Motor neuron (in vitro differentiated cells): ENCODE data around the gene COL23A1. TPM values are rescaled to one million over a fixed set of nuclear protein-coding genes. Genes with fewer than 3 reads are reported as not detected.
A peak's percentile ranks its signal among the peaks of the same experiment; 100 is the strongest.

Source experiments
- ATAC-seq, 8 experiments: fragments of 200-7000 bp; cut with Tn5 transposase; replicated peaks in 6 of 8; 2 replicates each; pipeline ENCODE4 v1.8.0; 2021; ENCODE audit warnings: mild to moderate bottlenecking in 8 of 8, moderate library complexity in 8 of 8
- H3K27ac ChIP-seq, 2 donors: fragments of 250-450 bp; sonication (Bioruptor Pico); 2 replicates each; pipeline ENCODE4 v1.9.0; 2021; ENCODE audit warnings: antibody characterized with exemption in 2 of 2, mild to moderate bottlenecking in 2 of 2, moderate library complexity in 1 of 2
- H3K4me1 ChIP-seq, 2 donors: fragments of 250-450 bp; sonication (Bioruptor Pico); replicated peaks in 1 of 2; 2 replicates each; pipeline ENCODE4 v1.6.1; 2021; ENCODE audit warnings: antibody characterized with exemption in 2 of 2, mild to moderate bottlenecking in 2 of 2, moderate library complexity in 1 of 2
- H3K4me3 ChIP-seq, 5 donors: fragments of 250-450 bp; sonication (Bioruptor Pico); 2 replicates each; pipeline ENCODE4 v1.9.0; 2021; ENCODE audit warnings: antibody characterized with exemption in 5 of 5, mild to moderate bottlenecking in 5 of 5, moderate library complexity in 4 of 5
- WGBS, 10 experiments: fragments of 450-650 bp; shearing (Covaris generic); methylation state at CpG; one replicate each; pipeline ENCODE4 v1.0.0; 2022; 5-methylcytosine and 5-hydroxymethylcytosine counted together
- in situ Hi-C, 9 experiments: fragments of 400-800 bp; cut with MboI; loops; one replicate each; pipeline ENCODE4 v1.15.0; 2021; ENCODE audit warnings: low sequenced_read_pairs in 9 of 9, low pct_unique_long_range_greater_than_20kb in 2 of 9; ENCODE audit not compliant: unreplicated experiment in 9 of 9
- total RNA-seq, 8 experiments: library from RNA; unstranded; fragments of 300-600 nt; gene quantifications; 2 replicates each; pipeline versions ENCODE4 v1.2.3 to v1.2.4, GENCODE V29; 2022

COL23A1 gene
- total RNA-seq, 8 experiments from 2014 or later = 0.10 to 10.8 (median 0.20) TPM

DNA sequence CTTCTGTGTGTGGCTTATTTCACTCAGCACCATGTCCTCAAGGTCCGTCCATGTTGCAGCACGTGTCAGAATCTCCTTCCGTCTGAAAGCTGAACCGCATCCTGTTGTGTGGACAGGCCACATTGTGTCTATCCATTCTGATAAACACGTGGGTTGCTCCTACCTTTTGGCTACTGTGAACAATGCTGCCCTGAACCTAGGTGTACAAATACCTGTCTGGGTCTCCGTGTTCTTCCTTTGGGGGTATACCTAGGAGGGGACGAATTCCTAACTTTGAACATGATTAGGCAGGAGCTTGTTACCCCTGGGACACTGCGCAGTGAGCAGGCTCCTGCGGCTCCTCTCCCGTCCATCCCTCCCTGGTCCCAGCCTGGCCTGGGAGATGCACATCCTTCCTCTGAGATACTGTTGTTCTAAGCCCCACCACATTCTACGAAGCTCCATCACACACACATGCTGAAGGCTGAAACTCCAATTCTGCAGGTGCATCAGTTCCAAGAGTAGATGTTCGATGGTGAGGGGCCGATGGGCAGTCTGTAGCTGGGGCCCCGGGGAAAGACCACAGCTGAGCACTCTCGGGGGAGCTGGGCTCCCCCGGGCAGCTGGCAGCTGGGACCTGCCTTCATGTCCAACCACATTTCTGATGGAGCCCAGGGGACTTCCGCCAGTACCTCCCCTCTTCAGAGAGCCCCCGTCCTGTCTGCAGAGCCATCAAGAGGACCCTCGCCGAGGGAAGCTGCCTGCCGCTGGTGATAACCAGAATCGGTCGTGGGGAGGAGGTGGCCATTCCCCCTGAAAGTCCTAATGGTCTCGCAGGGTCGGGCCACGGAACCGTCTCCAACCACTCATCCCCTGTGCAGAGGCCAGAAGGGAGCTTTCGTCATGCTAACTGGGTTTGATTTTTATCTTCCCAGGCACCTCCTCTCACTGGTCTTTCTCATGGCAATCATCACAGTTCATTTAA, 120.9 kb downstream of the COL23A1 start:
- H3K4me1 ChIP-seq = peaks cover 20 to 33% of the 10 kb centered on the region in 2 donors
- no peak for ATAC-seq
- H3K27ac ChIP-seq = no peak overlapping the region
- 73 to 100% (median 90%) methylated on average over 2 to 13 of the region's 28 CpGs; no CpG with 5 or more reads in 1 of the 10 experiments for WGBS, 10 experiments
- in situ Hi-C loops = no loop called here
- no peak overlapping the region for H3K4me3 ChIP-seq

DNA sequence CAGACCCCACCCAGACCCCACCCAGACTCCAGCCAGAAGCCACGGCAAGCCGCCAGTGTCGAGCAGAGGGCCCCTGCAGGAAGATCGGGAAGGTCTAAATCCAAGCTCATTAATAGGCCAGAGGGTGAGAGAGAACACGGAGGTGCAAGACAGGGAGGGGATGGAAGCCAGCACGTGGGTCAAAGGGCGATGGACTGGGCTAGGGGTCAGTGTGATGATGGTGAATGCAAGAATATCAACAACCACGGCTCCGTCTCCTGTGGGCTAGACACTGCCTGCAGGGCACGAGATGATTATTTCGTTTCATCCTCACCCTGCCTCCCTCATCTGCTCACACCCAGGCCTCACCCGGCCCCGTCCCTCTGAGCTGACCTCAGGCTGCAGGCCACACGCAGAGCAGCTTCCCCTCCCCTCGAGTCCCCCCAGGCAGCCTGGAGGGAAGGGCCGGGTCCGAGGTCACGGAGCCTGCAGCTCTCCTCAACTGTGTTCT, 122.0 kb downstream of the COL23A1 start:
- in situ Hi-C loops = no loop called here
- H3K4me1 ChIP-seq = peaks cover 20 to 26% of the 10 kb centered on the region in 2 donors
- 0 to 73% (median 40%) methylated on average over 1 to 3 of the region's 18 CpGs; no CpG with 5 or more reads in 5 of the 10 experiments for WGBS, 10 experiments
- ATAC-seq = peak in 3 of 8 experiments; percentile 16 to 67 (median 31)
- H3K27ac ChIP-seq = no peak overlapping the region
- H3K4me3 ChIP-seq = no peak overlapping the region

- peaks cover 20 to 28% of the 10 kb centered on the region in 2 donors for H3K4me1 ChIP-seq
- peak in 7 of 8 experiments; percentile 59 to 83 (median 74) for ATAC-seq
- WGBS, 10 experiments = 2 to 87% (median 43%) methylated on average over 1 to 12 of the region's 19 CpGs; no CpG with 5 or more reads in 2 of the 10 experiments
- no peak overlapping the region for H3K4me3 ChIP-seq
- peak overlapping the region in 1 of 2 donors; percentile 35 for H3K27ac ChIP-seq
- in situ Hi-C loops = no loop called here
Measured at GRCh38 chr5:178467568-178468195, 122.5 kb downstream of the COL23A1 start.

GRCh38 chr5:178467205-178467567, 123.0 kb downstream of the COL23A1 start:
- 0 to 81% (median 23%) methylated on average over 1 to 3 of the region's 7 CpGs; no CpG with 5 or more reads in 5 of the 10 experiments for WGBS, 10 experiments
- H3K27ac ChIP-seq = peak overlapping the region in 1 of 2 donors; percentile 35
- H3K4me3 ChIP-seq = no peak overlapping the region
- ATAC-seq = peak in 3 of 8 experiments; percentile 15 to 28 (median 26)
- H3K4me1 ChIP-seq = peaks cover 20 to 33% of the 10 kb centered on the region in 2 donors
- in situ Hi-C loops = no loop called here

GRCh38 chr5:178466342-178466741, 123.9 kb downstream of the COL23A1 start:
- no peak overlapping the region for H3K27ac ChIP-seq
- H3K4me3 ChIP-seq = no peak overlapping the region
- H3K4me1 ChIP-seq = peaks cover 20 to 38% of the 10 kb centered on the region in 2 donors
- no peak for ATAC-seq
- in situ Hi-C loops = no loop called here
- WGBS, 10 experiments = 70 to 100% (median 96%) methylated on average over 1 to 4 of the region's 6 CpGs; no CpG with 5 or more reads in 5 of the 10 experiments

DNA sequence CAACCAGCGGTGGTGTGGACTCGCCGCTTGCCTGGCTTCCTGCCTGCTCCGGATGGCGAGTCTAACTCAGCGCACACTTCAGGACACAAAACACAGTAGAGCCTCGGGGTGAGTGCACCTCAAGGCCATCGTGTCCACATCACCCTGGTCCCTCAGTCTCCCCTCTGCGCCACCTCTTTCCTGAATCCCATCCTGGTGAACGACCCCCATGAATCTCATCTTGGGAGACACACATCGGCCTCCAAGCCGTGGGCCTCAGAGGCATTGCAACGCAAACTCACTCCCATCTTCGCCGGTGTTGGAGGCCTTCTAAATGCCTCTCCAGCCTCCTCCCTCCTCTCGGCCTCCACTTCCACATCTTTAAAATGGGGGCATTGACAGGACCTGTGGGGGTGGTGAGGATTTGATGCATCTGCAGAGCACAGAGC, 124.3 kb downstream of the COL23A1 start:
- no peak overlapping the region for H3K4me3 ChIP-seq
- WGBS, 10 experiments = 40 to 97% (median 90%) methylated on average over 1 to 7 of the region's 16 CpGs; no CpG with 5 or more reads in 5 of the 10 experiments
- ATAC-seq = no peak
- no peak overlapping the region for H3K27ac ChIP-seq
- peaks cover 20 to 38% of the 10 kb centered on the region in 2 donors for H3K4me1 ChIP-seq
- in situ Hi-C loops = no loop called here

DNA sequence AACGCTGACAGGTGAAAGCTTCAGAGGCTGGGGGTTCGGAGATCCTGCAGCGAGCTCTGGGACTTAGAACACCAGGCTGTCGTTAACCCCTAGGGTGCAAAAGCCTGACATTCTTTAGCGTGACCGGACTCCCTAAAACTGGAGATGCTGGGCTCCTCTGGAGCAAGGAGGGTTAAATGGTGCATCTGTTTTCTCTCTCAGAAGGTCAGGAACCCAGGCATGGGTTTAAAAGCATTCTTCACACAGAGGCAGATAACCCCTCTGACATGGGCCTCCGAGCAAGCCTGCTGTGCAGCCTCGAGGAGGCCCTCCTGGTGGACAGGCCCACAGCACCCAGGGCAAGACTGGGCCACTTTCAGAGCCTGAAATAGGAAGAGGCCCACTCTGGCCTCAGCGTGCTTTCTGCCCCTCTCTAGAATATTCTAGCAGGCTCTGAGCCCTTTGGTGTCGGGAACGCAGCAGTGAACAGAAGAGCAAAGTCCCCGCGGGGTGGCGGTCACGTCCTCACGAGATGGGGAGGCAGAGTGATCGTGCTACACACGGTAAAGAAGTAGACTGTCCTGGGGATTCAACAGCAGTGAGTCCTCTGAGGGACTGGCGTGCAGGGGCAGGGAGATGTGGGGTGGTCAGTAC, 124.8 kb downstream of the COL23A1 start:
- H3K27ac ChIP-seq = peak overlapping the region in 1 of 2 donors; percentile 52

GRCh38 chr5:178464431-178465048, 125.7 kb downstream of the COL23A1 start:
- no peak overlapping the region for H3K27ac ChIP-seq
- ATAC-seq = no peak
- peaks cover 20 to 38% of the 10 kb centered on the region in 2 donors for H3K4me1 ChIP-seq
- in situ Hi-C loops = no loop called here
- 20 to 100% (median 72%) methylated on average over 1 to 14 of the region's 14 CpGs for WGBS, 10 experiments
- no peak overlapping the region for H3K4me3 ChIP-seq

More for the DNA sequence above, 124.8 kb downstream of the COL23A1 start:
- in situ Hi-C loops = no loop called here
- Histone ChIP-seq H3K4me3 (no peak overlapping the region), H3K4me1 (peaks cover 20 to 38% of the 10 kb centered on the region in 2 donors)
- 40 to 100% (median 73%) methylated on average over 1 to 14 of the region's 19 CpGs; no CpG with 5 or more reads in 4 of the 10 experiments for WGBS, 10 experiments
- no peak for ATAC-seq

DNA sequence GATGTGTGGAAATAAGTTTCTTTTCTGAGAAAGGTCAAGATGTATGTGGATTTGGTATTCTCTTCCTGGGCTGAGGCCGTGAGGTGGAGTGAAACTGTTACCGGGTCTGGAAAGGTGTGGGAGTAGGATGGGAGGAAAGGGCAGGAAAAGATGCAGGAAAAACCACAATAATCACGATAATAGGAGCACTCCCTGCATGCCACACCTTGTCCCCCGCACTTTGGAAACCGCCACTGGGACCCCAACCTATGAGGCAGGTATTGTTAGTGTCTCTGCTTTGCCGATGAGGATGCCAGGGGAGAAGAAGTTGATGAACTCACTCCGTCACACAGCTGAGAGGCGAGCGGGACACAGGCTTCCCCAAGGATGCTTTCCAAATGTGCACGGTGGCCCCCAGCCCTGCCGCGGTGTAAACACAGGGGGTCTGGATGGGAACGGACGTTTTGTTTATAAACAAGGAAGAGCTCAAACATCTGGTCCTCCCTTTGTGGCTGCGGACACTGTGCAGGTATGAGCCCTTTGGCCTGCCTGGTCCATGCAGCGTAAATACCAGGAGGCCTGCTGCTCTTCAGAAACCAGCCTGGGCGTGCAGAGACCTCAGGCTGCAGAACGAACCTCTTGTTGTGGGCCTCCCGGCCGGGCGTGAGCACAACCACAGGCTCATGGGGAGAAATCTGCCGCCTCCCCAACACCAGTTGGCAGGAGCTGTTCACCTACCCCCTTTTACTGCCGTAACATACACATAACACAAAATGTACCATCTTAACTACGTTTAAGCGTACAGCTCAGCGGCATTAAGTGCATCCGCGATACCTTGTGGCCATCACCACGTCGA, 126.7 kb downstream of the COL23A1 start:
- WGBS, 10 experiments = 64 to 100% (median 93%) methylated on average over 3 to 20 of the region's 30 CpGs; no CpG with 5 or more reads in 2 of the 10 experiments
- Histone ChIP-seq H3K27ac (no peak overlapping the region), H3K4me3 (no peak overlapping the region), H3K4me1 (peaks cover 20 to 38% of the 10 kb centered on the region in 2 donors)
- ATAC-seq = no peak
- in situ Hi-C loops = no loop called here

- in situ Hi-C loops = no loop called here
Measured at GRCh38 chr5:178462816-178463215, 127.4 kb downstream of the COL23A1 start.

DNA sequence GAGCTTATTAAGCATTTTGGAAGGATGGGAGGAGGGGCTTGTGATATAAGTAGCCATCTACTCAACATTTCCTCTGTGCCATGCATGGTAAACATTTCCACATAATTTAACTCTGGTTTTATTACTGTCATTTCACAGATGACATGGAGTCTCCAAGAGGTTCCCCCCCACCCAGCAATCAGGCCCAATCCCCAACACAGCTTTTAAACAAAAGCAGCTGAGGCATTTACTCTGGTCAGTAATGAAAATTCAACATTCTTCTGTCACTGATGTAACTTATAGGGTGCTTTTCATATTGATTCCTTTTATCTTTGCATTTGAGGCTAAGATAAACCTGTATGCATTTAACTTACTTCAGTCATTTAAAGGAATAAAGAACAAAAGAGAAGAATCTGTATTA, 128.1 kb downstream of the COL23A1 start:
- Histone ChIP-seq H3K27ac (no peak overlapping the region), H3K4me3 (no peak overlapping the region), H3K4me1 (peaks cover 11 to 24% of the 10 kb centered on the region in 2 donors)
- ATAC-seq = peak in 1 of 8 experiments; percentile 17
- in situ Hi-C loops = no loop called here

More at GRCh38 chr5:178462816-178463215, 127.4 kb downstream of the COL23A1 start:
- H3K4me3 ChIP-seq = no peak overlapping the region
- H3K4me1 ChIP-seq = peaks cover 18 to 31% of the 10 kb centered on the region in 2 donors
- no peak overlapping the region for H3K27ac ChIP-seq
- WGBS, 10 experiments = 0 to 91% (median 52%) methylated on average over 1 to 12 of the region's 13 CpGs; no CpG with 5 or more reads in 2 of the 10 experiments
- ATAC-seq = no peak
